ENCODE measurements around the gene CCDC51. TPM values are rescaled to one million over a fixed set of nuclear protein-coding genes. Genes with fewer than 3 reads are reported as not detected.

The CCDC51 gene
- polyA plus RNA-seq, 1 donor (not counting 4 experiments of a cell fraction or from before 2014, with no cell fraction given) = 27.9 TPM

DNA sequence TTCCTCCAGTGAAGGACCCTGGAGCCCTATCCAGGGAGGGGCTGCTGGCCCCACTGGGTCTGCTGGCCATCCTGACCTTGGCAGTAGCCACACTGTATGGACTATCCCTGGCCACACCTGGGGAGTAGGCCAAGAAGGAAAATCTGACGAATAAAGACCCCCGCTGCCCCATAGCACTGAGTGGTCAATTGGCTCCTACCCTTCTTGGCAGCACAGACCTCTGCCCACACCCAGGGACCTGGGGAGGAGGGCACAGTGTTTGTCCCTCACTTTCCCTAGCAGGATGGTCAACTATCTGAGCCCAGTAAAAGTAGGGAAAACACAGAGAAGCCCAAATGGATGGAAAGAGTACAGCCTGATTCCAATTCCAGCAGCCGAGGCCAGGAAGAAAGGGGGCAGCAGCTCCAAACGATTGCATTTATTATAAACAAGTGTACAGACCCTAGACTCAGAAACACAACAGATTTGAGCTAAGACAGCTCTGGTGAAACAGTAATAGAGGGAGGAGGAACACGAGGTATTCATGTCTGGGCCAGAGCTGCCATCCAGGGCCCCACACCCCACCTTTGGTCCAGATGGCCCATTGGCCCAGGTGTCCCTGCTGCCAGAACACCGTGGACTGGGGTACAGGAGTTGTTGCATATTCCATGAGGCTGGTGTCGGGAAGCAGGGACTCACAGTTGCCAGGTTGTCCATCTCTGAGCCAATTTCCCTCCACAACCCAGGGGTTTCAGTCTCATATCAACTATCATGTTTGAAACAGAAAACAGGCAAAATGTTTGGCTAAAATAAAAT is 27.8 kb upstream of the CCDC51 start:
- FAIRE-seq (no peak), DNase-seq (ENCODE audit: low read depth, low spot score) (no peak)
- peaks cover 39% of the 10 kb centered on the region for H3K4me1 ChIP-seq (ENCODE audit: control insufficient read depth, extremely low read depth, insufficient read depth, low read length)
- H3K9ac ChIP-seq (ENCODE audit: control insufficient read depth, extremely low read depth, insufficient read depth, low read length) = peak overlapping the region; percentile 93
- H3K36me3 ChIP-seq (ENCODE audit: control insufficient read depth in 2 of 2, extremely low read depth in 1 of 2, insufficient read depth in 2 of 2, low read length in 2 of 2) = peaks cover 8 to 27% of the 10 kb centered on the region in 2 experiments
- no peaks in the 10 kb centered on the region for H3K9me1 ChIP-seq (ENCODE audit: control insufficient read depth, extremely low read depth, insufficient read depth, low read length)
- no peak for TF ChIP-seq EZH2 (IDR thresholded peaks at IDR 0.05; ENCODE audit: low read length)
- TF ChIP-seq, protein P1, sequence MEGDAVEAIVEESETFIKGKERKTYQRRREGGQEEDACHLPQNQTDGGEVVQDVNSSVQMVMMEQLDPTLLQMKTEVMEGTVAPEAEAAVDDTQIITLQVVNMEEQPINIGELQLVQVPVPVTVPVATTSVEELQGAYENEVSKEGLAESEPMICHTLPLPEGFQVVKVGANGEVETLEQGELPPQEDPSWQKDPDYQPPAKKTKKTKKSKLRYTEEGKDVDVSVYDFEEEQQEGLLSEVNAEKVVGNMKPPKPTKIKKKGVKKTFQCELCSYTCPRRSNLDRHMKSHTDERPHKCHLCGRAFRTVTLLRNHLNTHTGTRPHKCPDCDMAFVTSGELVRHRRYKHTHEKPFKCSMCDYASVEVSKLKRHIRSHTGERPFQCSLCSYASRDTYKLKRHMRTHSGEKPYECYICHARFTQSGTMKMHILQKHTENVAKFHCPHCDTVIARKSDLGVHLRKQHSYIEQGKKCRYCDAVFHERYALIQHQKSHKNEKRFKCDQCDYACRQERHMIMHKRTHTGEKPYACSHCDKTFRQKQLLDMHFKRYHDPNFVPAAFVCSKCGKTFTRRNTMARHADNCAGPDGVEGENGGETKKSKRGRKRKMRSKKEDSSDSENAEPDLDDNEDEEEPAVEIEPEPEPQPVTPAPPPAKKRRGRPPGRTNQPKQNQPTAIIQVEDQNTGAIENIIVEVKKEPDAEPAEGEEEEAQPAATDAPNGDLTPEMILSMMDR (optimal IDR thresholded peaks at IDR 0.05 in 1 of 3, IDR thresholded peaks at IDR 0.05 in 1 of 3, conservative IDR thresholded peaks at IDR 0.05 in 1 of 3; ENCODE audit: extremely low read depth in 1 of 3, insufficient read depth in 2 of 3, low read length in 3 of 3) = no peak
- peak overlapping the region; percentile 63 for H3K4me2 ChIP-seq (ENCODE audit: control insufficient read depth, extremely low read depth, insufficient read depth, low read depth, low read length)
- peak overlapping the region in 1 of 3 experiments; percentile 19 for H3K4me3 ChIP-seq (ENCODE audit: control insufficient read depth in 2 of 3, extremely low read depth in 1 of 3, insufficient read depth in 2 of 3, low read depth in 1 of 3, low read length in 3 of 3)
- H2AFZ ChIP-seq (ENCODE audit: control insufficient read depth, low read length) = no peak overlapping the region
- peaks cover 52% of the 10 kb centered on the region for H3K79me2 ChIP-seq (ENCODE audit: control insufficient read depth, insufficient read depth, low read length)
- H4K20me1 ChIP-seq (ENCODE audit: control insufficient read depth, extremely low read depth, insufficient read depth, low read length) = no peaks in the 10 kb centered on the region
- H3K27ac ChIP-seq (ENCODE audit: control insufficient read depth, insufficient read depth, low read length) = peak overlapping the region; percentile 98
- no peaks in the 10 kb centered on the region for H3K27me3 ChIP-seq (ENCODE audit: control insufficient read depth, extremely low read depth, insufficient read depth, low read length)
- no peaks in the 10 kb centered on the region for H3K9me3 ChIP-seq (ENCODE audit: control insufficient read depth, low read depth, low read length)
- dilution Hi-C loops (cut with MboI; ENCODE audit: extremely low pct_ligation_motif_present, low sequenced_read_pairs) = no loop called here

DNA sequence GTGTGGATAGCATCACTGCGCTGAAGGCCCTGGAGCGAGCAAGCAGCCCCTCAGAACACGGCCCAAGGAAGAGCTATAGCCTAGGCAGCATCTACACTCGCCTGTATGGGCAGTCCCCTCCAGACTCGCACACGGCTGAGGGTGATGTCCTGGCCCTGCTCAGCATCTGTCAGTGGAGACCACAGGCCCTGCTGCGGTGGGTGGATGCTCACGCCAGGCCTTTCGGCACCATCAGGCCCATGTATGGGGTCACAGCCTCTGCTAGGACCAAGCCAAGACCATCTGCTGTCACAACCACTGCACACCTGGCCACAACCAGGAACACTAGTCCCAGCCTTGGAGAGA is 27.2 kb upstream of the CCDC51 start:
- Histone ChIP-seq H3K9me3 (ENCODE audit: control insufficient read depth, low read depth, low read length) (no peaks in the 10 kb centered on the region), H3K9me1 (ENCODE audit: control insufficient read depth, extremely low read depth, insufficient read depth, low read length) (no peaks in the 10 kb centered on the region), H2AFZ (ENCODE audit: control insufficient read depth, low read length) (no peak overlapping the region), H3K4me1 (ENCODE audit: control insufficient read depth, extremely low read depth, insufficient read depth, low read length) (peaks cover 39% of the 10 kb centered on the region), H3K27ac (ENCODE audit: control insufficient read depth, insufficient read depth, low read length) (peak overlapping the region; percentile 98), H3K27me3 (ENCODE audit: control insufficient read depth, extremely low read depth, insufficient read depth, low read length) (no peaks in the 10 kb centered on the region), H3K79me2 (ENCODE audit: control insufficient read depth, insufficient read depth, low read length) (peaks cover 49% of the 10 kb centered on the region), H4K20me1 (ENCODE audit: control insufficient read depth, extremely low read depth, insufficient read depth, low read length) (no peaks in the 10 kb centered on the region), H3K9ac (ENCODE audit: control insufficient read depth, extremely low read depth, insufficient read depth, low read length) (peak overlapping the region; percentile 93), H3K4me2 (ENCODE audit: control insufficient read depth, extremely low read depth, insufficient read depth, low read depth, low read length) (peak overlapping the region; percentile 63), H3K36me3 (ENCODE audit: control insufficient read depth in 2 of 2, extremely low read depth in 1 of 2, insufficient read depth in 2 of 2, low read length in 2 of 2) (peaks cover 8 to 27% of the 10 kb centered on the region in 2 experiments), H3K4me3 (ENCODE audit: control insufficient read depth in 2 of 3, extremely low read depth in 1 of 3, insufficient read depth in 2 of 3, low read depth in 1 of 3, low read length in 3 of 3) (peak overlapping the region in 2 of 3 experiments; percentile 56 to 64)
- dilution Hi-C loops (cut with MboI; ENCODE audit: extremely low pct_ligation_motif_present, low sequenced_read_pairs) = no loop called here
- FAIRE-seq (no peak), DNase-seq (ENCODE audit: low read depth, low spot score) (no peak)
- TF ChIP-seq, protein P1 (optimal IDR thresholded peaks at IDR 0.05 in 1 of 3, IDR thresholded peaks at IDR 0.05 in 1 of 3, conservative IDR thresholded peaks at IDR 0.05 in 1 of 3; ENCODE audit: extremely low read depth in 1 of 3, insufficient read depth in 2 of 3, low read length in 3 of 3) = no peak
- no peak for TF ChIP-seq EZH2 (IDR thresholded peaks at IDR 0.05; ENCODE audit: low read length)

Measured in keratinocyte (primary cell).